OCI-LY7 (cell line): ENCODE results near the gene MAML3. TPM values are rescaled to one million over a fixed set of nuclear protein-coding genes. Genes with fewer than 3 reads are reported as not detected.

Experiments
- BruUV-seq: library from RNA; stranded (reverse); fragments of 400-500 nt; replicated peaks from 2 replicates; lab custom pipeline; 2021; lab: Mats Ljungman, UMichigan
- CTCF ChIA-PET: fragments of 300-600 bp; sonication (Branson Sonifier 250); formaldehyde crosslinking; loops from one replicate; lab custom pipeline; 2022; ENCODE audit warnings: antibody characterized with exemption; ENCODE audit not compliant: unreplicated experiment; lab: Charles Lee
- POLR2A ChIA-PET: fragments of 300-600 bp; sonication (Branson Sonifier 250); formaldehyde crosslinking; loops from one replicate; lab custom pipeline; 2022; ENCODE audit warnings: antibody characterized with exemption; lab: Charles Lee
- DNase-seq: peaks from one replicate; pipeline ENCODE4 v3.0.0-alpha.2; 2015; ENCODE audit warnings: low spot score
- H2AFZ ChIP-seq: fragments of 200-600 bp; sonication (generic), shearing (Covaris generic); 2 replicates; pipeline ENCODE4 v1.6.1; 2014; ENCODE audit warnings: mild to moderate bottlenecking, antibody characterized with exemption, low read length, moderate library complexity
- H3K27ac ChIP-seq: fragments of 200-600 bp; sonication (generic); 2 replicates; pipeline ENCODE4 v1.5.1; 2014; ENCODE audit warnings: mixed run types, low read depth, mild to moderate bottlenecking, moderate library complexity, low read length, inconsistent platforms; ENCODE audit not compliant: poor library complexity, severe bottlenecking
- H3K36me3 ChIP-seq: fragments of 200-600 bp; sonication (generic); 2 replicates; pipeline ENCODE4 v1.6.1; 2014; ENCODE audit warnings: mild to moderate bottlenecking, antibody characterized with exemption, low read length, moderate library complexity, mixed read lengths; ENCODE audit not compliant: insufficient read depth
- H3K4me1 ChIP-seq: fragments of 200-600 bp; sonication (generic); 2 replicates; pipeline ENCODE4 v1.5.1; 2014; ENCODE audit warnings: mild to moderate bottlenecking, low read length; ENCODE audit not compliant: insufficient read depth, poor library complexity, severe bottlenecking
- H3K4me2 ChIP-seq: fragments of 200-600 bp; sonication (generic); 2 replicates; pipeline ENCODE4 v1.6.1; 2014; ENCODE audit warnings: mild to moderate bottlenecking, low read length
- H3K4me3 ChIP-seq: fragments of 200-600 bp; sonication (generic); 2 replicates; pipeline ENCODE4 v1.5.1; 2014; ENCODE audit warnings: mild to moderate bottlenecking, low read depth, low read length; ENCODE audit not compliant: poor library complexity, severe bottlenecking
- H3K79me2 ChIP-seq: fragments of 200-600 bp; sonication (generic); 2 replicates; pipeline ENCODE4 v1.6.1; 2016; ENCODE audit warnings: low read depth, mild to moderate bottlenecking, low read length, moderate library complexity, mixed read lengths; ENCODE audit not compliant: insufficient read depth
- H3K9me2 ChIP-seq: fragments of 200-600 bp; sonication (generic); 2 replicates; pipeline ENCODE4 v1.6.1; 2016; ENCODE audit warnings: mild to moderate bottlenecking, low read length, mixed read lengths; ENCODE audit not compliant: insufficient read depth
- H3K9me3 ChIP-seq: fragments of 200-600 bp; sonication (generic); 2 replicates; pipeline ENCODE4 v1.6.1; 2014; ENCODE audit warnings: mild to moderate bottlenecking, mixed run types, low read length, mixed read lengths
- H4K20me1 ChIP-seq: fragments of 200-600 bp; sonication (generic); 2 replicates; pipeline ENCODE4 v1.6.1; 2014; ENCODE audit warnings: mild to moderate bottlenecking, antibody characterized with exemption, low read length, moderate library complexity, mixed read lengths; ENCODE audit not compliant: insufficient read depth
- CTCF ChIP-seq: fragments of 200-600 bp; sonication (generic); conservative IDR thresholded peaks from 2 replicates; pipeline ENCODE4 v1.5.1; 2014; ENCODE audit warnings: mild to moderate bottlenecking, antibody characterized with exemption, low read length, moderate library complexity, mixed read lengths
- EZH2phosphoT487 ChIP-seq: fragments of 200-600 bp; sonication (generic); IDR thresholded peaks from 2 replicates; pipeline ENCODE4 v1.6.1; 2018; ENCODE audit warnings: low read depth, borderline replicate concordance, mild to moderate bottlenecking, mixed run types, antibody characterized with exemption, low read length, moderate library complexity, mixed read lengths
- intact Hi-C: fragments of 100-400 bp; cut with micrococcal nuclease; formaldehyde crosslinking; loops from one replicate; pipeline ENCODE4 v1.10.0; 2022; ENCODE audit not compliant: unreplicated experiment
- total RNA-seq, 2 experiments: library from RNA; depleted of rRNA in 1 of 2; stranded (reverse); fragments of >200 nt in 1 of 2; shearing (Covaris generic) in 1 of 2; gene quantifications; 2 replicates each; pipeline ENCODE4 v1.2.3, GENCODE V29; 2014 to 2022

The MAML3 gene
- total RNA-seq, 2 experiments from 2014 or later = 0.80 to 1.2 TPM

- BruUV-seq = no TSS peak
- TF ChIP-seq EZH2phosphoT487 (no peak), CTCF (no peak)
- no peak for DNase-seq
- Histone ChIP-seq H3K27ac (no peak overlapping the region), H2AFZ (no peak overlapping the region), H3K36me3 (no peaks in the 10 kb centered on the region), H3K9me2 (no peaks in the 10 kb centered on the region), H3K79me2 (no peaks in the 10 kb centered on the region), H3K9me3 (no peaks in the 10 kb centered on the region), H3K4me2 (no peak overlapping the region), H3K4me3 (no peak overlapping the region), H4K20me1 (no peaks in the 10 kb centered on the region), H3K4me1 (no peaks in the 10 kb centered on the region)
- POLR2A ChIA-PET = no interaction called here
- intact Hi-C loops = no loop called here
- CTCF ChIA-PET = no interaction called here
Observed at GRCh38 chr4:139822391-139822790, 331.6 kb downstream of the MAML3 start.

DNA sequence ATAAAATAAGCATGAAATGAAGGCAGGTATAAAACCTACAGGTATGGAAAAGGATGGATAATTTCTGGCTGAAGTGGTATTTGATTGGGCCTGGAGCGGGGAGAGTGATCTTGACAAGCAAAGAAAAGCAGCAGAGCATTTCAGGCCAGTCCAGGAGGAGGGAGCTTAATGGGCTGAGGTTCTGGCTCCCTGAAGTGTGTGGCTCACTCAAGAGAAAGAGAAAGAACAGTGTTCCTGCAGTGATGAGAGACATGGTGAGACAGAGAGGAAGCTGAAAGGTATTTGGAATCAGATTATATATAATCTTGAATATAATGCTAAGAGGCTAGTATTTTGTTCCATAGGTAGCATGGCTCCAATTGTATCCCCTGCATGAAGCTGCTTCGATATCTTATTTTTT is 334.9 kb downstream of the MAML3 start:
- CTCF ChIA-PET = no interaction called here
- intact Hi-C loops = no loop called here
- no peak overlapping the region for H3K4me2 ChIP-seq

More for the DNA sequence above, 334.9 kb downstream of the MAML3 start:
- TF ChIP-seq CTCF = no peak
- TF ChIP-seq EZH2phosphoT487 = no peak
- Histone ChIP-seq H3K4me1 (no peaks in the 10 kb centered on the region), H3K4me3 (no peak overlapping the region), H4K20me1 (no peaks in the 10 kb centered on the region), H3K27ac (no peak overlapping the region), H3K9me3 (no peaks in the 10 kb centered on the region), H3K9me2 (no peaks in the 10 kb centered on the region), H2AFZ (no peak overlapping the region), H3K36me3 (no peaks in the 10 kb centered on the region), H3K79me2 (no peaks in the 10 kb centered on the region)
- DNase-seq = no peak
- POLR2A ChIA-PET = interaction anchor here (0.9 kb wide), 1 partner anchor 32 kb away, joined by 3 read pairs; no protein-coding TSS in a partner anchor
- no TSS peak for BruUV-seq
